GM12878 (cell line): Measurements from ENCODE around the gene SPTBN1. TPM values are rescaled to one million over a fixed set of nuclear protein-coding genes. Genes with fewer than 3 reads are reported as not detected.

Experiments
- BMI1 ChIP-seq: fragments of 450-650 bp; IDR thresholded peaks from 2 replicates; pipeline ENCODE4 v1.6.1; 2016; ENCODE audit warnings: mild to moderate bottlenecking, moderate library complexity, borderline replicate concordance
- CEBPB ChIP-seq, 2 experiments: fragments of 150-350 bp in 1 of 2; IDR thresholded peaks; 2 replicates each; pipeline ENCODE4 v1.6.1; 2012 to 2014; ENCODE audit warnings: low read depth in 2 of 2, low read length in 2 of 2, borderline replicate concordance in 1 of 2, inconsistent platforms in 1 of 2
- CHD4 ChIP-seq: fragments of 200-600 bp; sonication (generic); IDR thresholded peaks from 2 replicates; pipeline ENCODE4 v1.6.1; 2016; ENCODE audit warnings: mild to moderate bottlenecking
- EGR1 ChIP-seq, 2 experiments: IDR thresholded peaks; 1 replicate in 1 of 2; 2 replicates in 1 of 2; pipeline ENCODE4 v1.6.1; 2011 to 2012; ENCODE audit warnings: low read depth in 2 of 2, low read length in 2 of 2, borderline replicate concordance in 1 of 2, mild to moderate bottlenecking in 1 of 2, moderate library complexity in 1 of 2
- EZH2 ChIP-seq: IDR thresholded peaks from 2 replicates; pipeline ENCODE4 v1.6.1; 2012; ENCODE audit warnings: low read depth, mild to moderate bottlenecking, control low read depth, inconsistent platforms, low read length, borderline replicate concordance; ENCODE audit not compliant: control insufficient read depth
- GATAD2B ChIP-seq: fragments of 450-650 bp; conservative IDR thresholded peaks from 2 replicates; pipeline ENCODE4 v1.6.1; 2017; ENCODE audit warnings: low read depth, mild to moderate bottlenecking, moderate library complexity
- MEF2A ChIP-seq: IDR thresholded peaks from 2 replicates; pipeline ENCODE4 v1.6.1; 2011; ENCODE audit warnings: low read depth, mild to moderate bottlenecking, low read length, moderate library complexity; ENCODE audit not compliant: insufficient read depth
- NR2C1 ChIP-seq: fragments of 450-650 bp; IDR thresholded peaks from 2 replicates; pipeline ENCODE4 v1.6.1; 2017; ENCODE audit warnings: antibody characterized with exemption, mild to moderate bottlenecking, moderate library complexity
- SP1 ChIP-seq: IDR thresholded peaks from one replicate; pipeline ENCODE4 v1.6.1; 2011; ENCODE audit warnings: low read depth, low read length
- SPI1 ChIP-seq: IDR thresholded peaks from 2 replicates; pipeline ENCODE4 v1.6.1; 2011; ENCODE audit warnings: low read depth, mild to moderate bottlenecking, low read length, moderate library complexity, borderline replicate concordance; ENCODE audit not compliant: insufficient read depth
- TBL1XR1 ChIP-seq: IDR thresholded peaks from 2 replicates; pipeline ENCODE4 v1.6.1; 2012; ENCODE audit warnings: low read depth, low read length, improper control_type of control experiment
- YY1 ChIP-seq: IDR thresholded peaks from 2 replicates; pipeline ENCODE4 v1.6.1; 2011; ENCODE audit warnings: low read depth, mild to moderate bottlenecking, low read length
- ZNF24 ChIP-seq: fragments of 450-650 bp; IDR thresholded peaks from 2 replicates; pipeline ENCODE4 v1.6.1; 2017; ENCODE audit warnings: antibody characterized with exemption, mild to moderate bottlenecking
- polyA plus RNA-seq, 11 experiments: library from polyadenylated mRNA; depleted of rRNA in 4 of 11; unstranded in 6 of 11; stranded (reverse) in 5 of 11; fragments of >200 nt; fragmentation: Nextera tagmentation in 4 of 11; fragmentation: Illumina TruSeq in 1 of 11; extraction: Ambion mirVana in 4 of 11; extraction: Trizol in 1 of 11; gene quantifications; 1 replicate in 1 of 11; 2 replicates in 10 of 11; pipeline versions ENCODE4 v1.2.1 to v1.2.3, GENCODE V29; 2011 to 2016; ENCODE audit warnings: inconsistent platforms in 2 of 11, missing spikeins in 2 of 11, low read depth in 1 of 11
- total RNA-seq, 4 experiments: library from RNA; depleted of rRNA in 3 of 4; stranded (reverse); fragments of >200 nt in 3 of 4; fragmentation: Illumina TruSeq in 1 of 4; extraction: Trizol in 1 of 4; gene quantifications; 2 replicates each; pipeline versions ENCODE4 v1.2.1 to v1.2.3, GENCODE V29; 2013 to 2021
- TF ChIP-seq, protein P1 (sequence below): fragments of 450-650 bp; formaldehyde crosslinking; IDR thresholded peaks from 2 replicates; pipeline ENCODE4 v1.4.0; 2020; ENCODE audit warnings: mild to moderate bottlenecking, moderate library complexity
- TF ChIP-seq, protein P2 (sequence below): IDR thresholded peaks from 2 replicates; pipeline ENCODE4 v1.6.1; 2012; ENCODE audit warnings: low read depth, low read length, improper control_type of control experiment
- TF ChIP-seq, protein P3 (sequence below): fragments of 450-650 bp; IDR thresholded peaks from 2 replicates; pipeline ENCODE4 v1.6.1; 2017; ENCODE audit warnings: mild to moderate bottlenecking, low read depth, inconsistent platforms; ENCODE audit not compliant: poor library complexity, severe bottlenecking
- TF ChIP-seq, protein P4 (sequence below): fragments of 150-350 bp; IDR thresholded peaks from 2 replicates; pipeline ENCODE4 v1.6.1; 2016; ENCODE audit warnings: low read depth, low read length

SPTBN1 gene
- total and polyA plus RNA-seq, 10 of the 15 experiments (the other 5 are each of a cell fraction or from before 2014, with no cell fraction given), result 20.6 to 154 (median 76.7) TPM

DNA sequence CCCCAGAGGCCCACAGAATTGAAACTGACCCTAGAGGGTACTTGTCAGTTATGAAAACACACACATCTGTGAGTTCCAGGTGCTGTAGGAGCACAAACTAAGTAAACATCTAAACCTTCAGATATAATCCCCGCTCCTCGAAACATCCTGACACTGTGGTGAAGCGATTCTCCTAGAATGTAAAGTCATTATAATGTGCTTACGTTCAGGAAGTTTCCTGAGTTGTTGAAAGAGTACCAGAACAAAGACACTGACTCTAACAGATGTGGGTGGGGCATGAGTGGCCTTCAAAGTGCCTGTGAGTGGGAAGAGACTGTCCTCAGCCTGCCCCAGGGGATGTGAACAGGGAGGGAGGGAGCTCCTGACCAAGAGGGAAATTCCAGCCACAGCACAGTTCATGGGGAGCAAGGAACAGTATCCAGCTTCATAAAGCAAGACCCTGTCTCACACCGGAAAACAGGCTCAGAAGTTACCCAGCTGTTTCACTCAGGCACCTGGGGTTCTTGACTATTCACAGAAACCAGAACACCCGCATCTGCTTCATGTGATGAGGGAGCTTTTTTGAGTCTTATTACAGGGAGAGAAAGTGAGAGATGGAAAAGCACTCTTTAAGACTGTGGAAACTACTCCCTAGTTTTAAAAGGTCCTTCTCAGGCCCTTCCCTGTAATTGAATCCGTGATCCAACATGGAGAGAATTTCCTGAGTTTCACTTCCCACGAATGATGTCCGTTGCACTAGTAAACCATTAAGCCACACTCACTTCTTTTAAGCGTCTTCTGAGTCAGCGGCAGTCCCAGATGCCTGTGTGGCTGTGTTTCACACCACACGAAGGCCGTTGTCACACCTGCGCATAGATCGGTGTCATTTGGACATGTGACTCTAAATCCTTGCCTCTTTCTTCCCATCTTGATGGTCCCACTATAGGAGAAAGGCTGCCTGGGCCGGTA lies 178.7 kb downstream of the SPTBN1 start (continued):
- TF ChIP-seq CHD4, result peak; percentile 27; the same call in 1 of the 2 replicates
- TF ChIP-seq ZNF24, result peak; percentile 3; the same call in 1 of the 2 replicates
- TF ChIP-seq, protein P1, sequence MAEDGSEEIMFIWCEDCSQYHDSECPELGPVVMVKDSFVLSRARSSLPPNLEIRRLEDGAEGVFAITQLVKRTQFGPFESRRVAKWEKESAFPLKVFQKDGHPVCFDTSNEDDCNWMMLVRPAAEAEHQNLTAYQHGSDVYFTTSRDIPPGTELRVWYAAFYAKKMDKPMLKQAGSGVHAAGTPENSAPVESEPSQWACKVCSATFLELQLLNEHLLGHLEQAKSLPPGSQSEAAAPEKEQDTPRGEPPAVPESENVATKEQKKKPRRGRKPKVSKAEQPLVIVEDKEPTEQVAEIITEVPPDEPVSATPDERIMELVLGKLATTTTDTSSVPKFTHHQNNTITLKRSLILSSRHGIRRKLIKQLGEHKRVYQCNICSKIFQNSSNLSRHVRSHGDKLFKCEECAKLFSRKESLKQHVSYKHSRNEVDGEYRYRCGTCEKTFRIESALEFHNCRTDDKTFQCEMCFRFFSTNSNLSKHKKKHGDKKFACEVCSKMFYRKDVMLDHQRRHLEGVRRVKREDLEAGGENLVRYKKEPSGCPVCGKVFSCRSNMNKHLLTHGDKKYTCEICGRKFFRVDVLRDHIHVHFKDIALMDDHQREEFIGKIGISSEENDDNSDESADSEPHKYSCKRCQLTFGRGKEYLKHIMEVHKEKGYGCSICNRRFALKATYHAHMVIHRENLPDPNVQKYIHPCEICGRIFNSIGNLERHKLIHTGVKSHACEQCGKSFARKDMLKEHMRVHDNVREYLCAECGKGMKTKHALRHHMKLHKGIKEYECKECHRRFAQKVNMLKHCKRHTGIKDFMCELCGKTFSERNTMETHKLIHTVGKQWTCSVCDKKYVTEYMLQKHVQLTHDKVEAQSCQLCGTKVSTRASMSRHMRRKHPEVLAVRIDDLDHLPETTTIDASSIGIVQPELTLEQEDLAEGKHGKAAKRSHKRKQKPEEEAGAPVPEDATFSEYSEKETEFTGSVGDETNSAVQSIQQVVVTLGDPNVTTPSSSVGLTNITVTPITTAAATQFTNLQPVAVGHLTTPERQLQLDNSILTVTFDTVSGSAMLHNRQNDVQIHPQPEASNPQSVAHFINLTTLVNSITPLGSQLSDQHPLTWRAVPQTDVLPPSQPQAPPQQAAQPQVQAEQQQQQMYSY, result 0 out of 2 replicates have a peak, but pooled peaks have one; percentile 8
- no peak for TF ChIP-seq NR2C1
- no peak for TF ChIP-seq EGR1 (IDR thresholded peaks at IDR 0.05; ENCODE audit: borderline replicate concordance in 1 of 2, low read depth in 2 of 2, low read length in 2 of 2)
- no peak; a peak in 1 of 4 replicates for TF ChIP-seq CEBPB (IDR thresholded peaks at IDR 0.05; ENCODE audit: borderline replicate concordance in 1 of 2, low read depth in 2 of 2, low read length in 2 of 2)
- TF ChIP-seq, protein P2, sequence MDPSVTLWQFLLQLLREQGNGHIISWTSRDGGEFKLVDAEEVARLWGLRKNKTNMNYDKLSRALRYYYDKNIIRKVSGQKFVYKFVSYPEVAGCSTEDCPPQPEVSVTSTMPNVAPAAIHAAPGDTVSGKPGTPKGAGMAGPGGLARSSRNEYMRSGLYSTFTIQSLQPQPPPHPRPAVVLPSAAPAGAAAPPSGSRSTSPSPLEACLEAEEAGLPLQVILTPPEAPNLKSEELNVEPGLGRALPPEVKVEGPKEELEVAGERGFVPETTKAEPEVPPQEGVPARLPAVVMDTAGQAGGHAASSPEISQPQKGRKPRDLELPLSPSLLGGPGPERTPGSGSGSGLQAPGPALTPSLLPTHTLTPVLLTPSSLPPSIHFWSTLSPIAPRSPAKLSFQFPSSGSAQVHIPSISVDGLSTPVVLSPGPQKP, result no peak
- TF ChIP-seq EZH2, result no peak
- TF ChIP-seq, protein P3, sequence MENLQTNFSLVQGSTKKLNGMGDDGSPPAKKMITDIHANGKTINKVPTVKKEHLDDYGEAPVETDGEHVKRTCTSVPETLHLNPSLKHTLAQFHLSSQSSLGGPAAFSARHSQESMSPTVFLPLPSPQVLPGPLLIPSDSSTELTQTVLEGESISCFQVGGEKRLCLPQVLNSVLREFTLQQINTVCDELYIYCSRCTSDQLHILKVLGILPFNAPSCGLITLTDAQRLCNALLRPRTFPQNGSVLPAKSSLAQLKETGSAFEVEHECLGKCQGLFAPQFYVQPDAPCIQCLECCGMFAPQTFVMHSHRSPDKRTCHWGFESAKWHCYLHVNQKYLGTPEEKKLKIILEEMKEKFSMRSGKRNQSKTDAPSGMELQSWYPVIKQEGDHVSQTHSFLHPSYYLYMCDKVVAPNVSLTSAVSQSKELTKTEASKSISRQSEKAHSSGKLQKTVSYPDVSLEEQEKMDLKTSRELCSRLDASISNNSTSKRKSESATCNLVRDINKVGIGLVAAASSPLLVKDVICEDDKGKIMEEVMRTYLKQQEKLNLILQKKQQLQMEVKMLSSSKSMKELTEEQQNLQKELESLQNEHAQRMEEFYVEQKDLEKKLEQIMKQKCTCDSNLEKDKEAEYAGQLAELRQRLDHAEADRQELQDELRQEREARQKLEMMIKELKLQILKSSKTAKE, result peak; percentile 88
- TF ChIP-seq SPI1, result peak; percentile 81; the same call in 1 of the 2 replicates
- TF ChIP-seq, protein P4, sequence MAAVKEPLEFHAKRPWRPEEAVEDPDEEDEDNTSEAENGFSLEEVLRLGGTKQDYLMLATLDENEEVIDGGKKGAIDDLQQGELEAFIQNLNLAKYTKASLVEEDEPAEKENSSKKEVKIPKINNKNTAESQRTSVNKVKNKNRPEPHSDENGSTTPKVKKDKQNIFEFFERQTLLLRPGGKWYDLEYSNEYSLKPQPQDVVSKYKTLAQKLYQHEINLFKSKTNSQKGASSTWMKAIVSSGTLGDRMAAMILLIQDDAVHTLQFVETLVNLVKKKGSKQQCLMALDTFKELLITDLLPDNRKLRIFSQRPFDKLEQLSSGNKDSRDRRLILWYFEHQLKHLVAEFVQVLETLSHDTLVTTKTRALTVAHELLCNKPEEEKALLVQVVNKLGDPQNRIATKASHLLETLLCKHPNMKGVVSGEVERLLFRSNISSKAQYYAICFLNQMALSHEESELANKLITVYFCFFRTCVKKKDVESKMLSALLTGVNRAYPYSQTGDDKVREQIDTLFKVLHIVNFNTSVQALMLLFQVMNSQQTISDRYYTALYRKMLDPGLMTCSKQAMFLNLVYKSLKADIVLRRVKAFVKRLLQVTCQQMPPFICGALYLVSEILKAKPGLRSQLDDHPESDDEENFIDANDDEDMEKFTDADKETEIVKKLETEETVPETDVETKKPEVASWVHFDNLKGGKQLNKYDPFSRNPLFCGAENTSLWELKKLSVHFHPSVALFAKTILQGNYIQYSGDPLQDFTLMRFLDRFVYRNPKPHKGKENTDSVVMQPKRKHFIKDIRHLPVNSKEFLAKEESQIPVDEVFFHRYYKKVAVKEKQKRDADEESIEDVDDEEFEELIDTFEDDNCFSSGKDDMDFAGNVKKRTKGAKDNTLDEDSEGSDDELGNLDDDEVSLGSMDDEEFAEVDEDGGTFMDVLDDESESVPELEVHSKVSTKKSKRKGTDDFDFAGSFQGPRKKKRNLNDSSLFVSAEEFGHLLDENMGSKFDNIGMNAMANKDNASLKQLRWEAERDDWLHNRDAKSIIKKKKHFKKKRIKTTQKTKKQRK, result no peak
- TF ChIP-seq TBL1XR1, result peak; percentile 37; the same call in 1 of the 2 replicates
- TF ChIP-seq SP1, result peak; percentile 7
- 0 out of 2 replicates have a peak, but pooled peaks have one; percentile 8 for TF ChIP-seq MEF2A
- TF ChIP-seq BMI1, result peak; percentile 67
- peak; percentile 97 for TF ChIP-seq GATAD2B
- peak; percentile 14; the same call in 1 of the 2 replicates for TF ChIP-seq YY1
